Small intestine (tissue), 7 donors: ENCODE data around the gene HIVEP2. TPM values are rescaled to one million over a fixed set of nuclear protein-coding genes. Genes with fewer than 3 reads are reported as not detected.

Experiments used
- DNase-seq, 2 donors: peaks; one replicate each; pipeline versions ENCODE4 v3.0.0 to v3.0.0-alpha.2; 2013
- FAIRE-seq: peaks from 2 replicates; lab custom pipeline; 2012; peaks lifted over from hg19 to GRCh38; lab: Jason Lieb, UNC
- H3K27ac ChIP-seq, 3 donors: one replicate each; pipeline ENCODE4 v1.5.1; 2013; ENCODE audit warnings: low read length in 2 of 3, mild to moderate bottlenecking in 2 of 3, control low read depth in 1 of 3, inconsistent platforms in 1 of 3, low read depth in 1 of 3, moderate library complexity in 1 of 3
- H3K27me3 ChIP-seq, 3 donors: one replicate each; pipeline ENCODE4 v1.6.1; 2013; ENCODE audit warnings: low read length in 3 of 3, inconsistent platforms in 1 of 3; ENCODE audit not compliant: control insufficient read depth in 3 of 3, insufficient read depth in 3 of 3
- H3K36me3 ChIP-seq, 3 donors: one replicate each; pipeline ENCODE4 v1.6.1; 2013; ENCODE audit warnings: low read length in 3 of 3, inconsistent platforms in 1 of 3, low read depth in 1 of 3, mild to moderate bottlenecking in 1 of 3, moderate library complexity in 1 of 3; ENCODE audit not compliant: control insufficient read depth in 3 of 3, insufficient read depth in 2 of 3
- H3K4me1 ChIP-seq, 3 donors: one replicate each; pipeline ENCODE4 v1.6.1; 2013; ENCODE audit warnings: low read length in 2 of 3, inconsistent platforms in 1 of 3, low read depth in 1 of 3, mild to moderate bottlenecking in 1 of 3, moderate library complexity in 1 of 3; ENCODE audit not compliant: control insufficient read depth in 3 of 3, insufficient read depth in 2 of 3
- H3K4me3 ChIP-seq, 3 donors: one replicate each; pipeline ENCODE4 v1.5.1; 2013; ENCODE audit warnings: low read length in 3 of 3, control low read depth in 1 of 3, inconsistent platforms in 1 of 3, low read depth in 1 of 3, mild to moderate bottlenecking in 1 of 3, moderate library complexity in 1 of 3
- H3K9me3 ChIP-seq, 2 donors: one replicate each; pipeline ENCODE4 v1.6.1; 2013; ENCODE audit warnings: low read depth in 1 of 2, low read length in 1 of 2; ENCODE audit not compliant: control insufficient read depth in 2 of 2, insufficient read depth in 1 of 2
- WGBS, 3 donors: extraction: QIAGEN DNeasy Blood & Tissue Kit; methylation state at CpG; one replicate each; pipeline ENCODE4 v1.1.7; 2013; 5-methylcytosine and 5-hydroxymethylcytosine counted together
- polyA plus RNA-seq, 4 donors: library from polyadenylated mRNA; stranded (reverse) in 3 of 4; unstranded in 1 of 4; fragments of 200-250 nt in 3 of 4; fragments of 120-200 nt in 1 of 4; gene quantifications; one replicate each; pipeline versions ENCODE4 v1.2.1 to v1.2.3, GENCODE V29; 2013
- donor health status: healthy with polysubstance abuse.
- donor health status: control.
- donor health status: control.
- donor health status: Bipolar disorder and iron deficiency.
- donor health status: healthy.

HIVEP2 gene
- polyA plus RNA-seq, 4 donors = 1.9 to 7.1 (median 3.1) TPM

- DNase-seq (no peak), FAIRE-seq (no peak)
- Histone ChIP-seq H3K27me3 (no peaks in the 10 kb centered on the region), H3K27ac (no peak overlapping the region), H3K9me3 (no peaks in the 10 kb centered on the region), H3K36me3 (peaks cover 6 to 14% (median 11%) of the 10 kb centered on the region in 3 donors), H3K4me3 (no peak overlapping the region), H3K4me1 (peaks cover 0 to 3% (median 0%) of the 10 kb centered on the region in 3 donors)
- WGBS, 3 donors = 91 to 94% (median 93%) methylated on average over 4 of the region's 4 CpGs
Observed at GRCh38 chr6:142758629-142759025, 186.3 kb downstream of the HIVEP2 start.

GRCh38 chr6:142757852-142758628, 186.9 kb downstream of the HIVEP2 start:
- peaks cover 12 to 20% (median 13%) of the 10 kb centered on the region in 3 donors for H3K36me3 ChIP-seq
- 84 to 95% (median 89%) methylated on average over 4 of the region's 4 CpGs for WGBS, 3 donors

GRCh38 chr6:142756215-142756630, 188.8 kb downstream of the HIVEP2 start:
- DNase-seq (peak in 1 of 2 donors; percentile 14), FAIRE-seq (no peak)
- H3K4me1 ChIP-seq = peaks cover 0 to 3% (median 0%) of the 10 kb centered on the region in 3 donors
- no peaks in the 10 kb centered on the region for H3K9me3 ChIP-seq
- no peak overlapping the region for H3K27ac ChIP-seq
- H3K27me3 ChIP-seq = no peaks in the 10 kb centered on the region
- H3K36me3 ChIP-seq = peaks cover 12 to 24% (median 13%) of the 10 kb centered on the region in 3 donors
- WGBS, 3 donors = 41 to 63% (median 46%) methylated on average over 2 of the region's 2 CpGs
- H3K4me3 ChIP-seq = no peak overlapping the region

More at GRCh38 chr6:142757852-142758628, 186.9 kb downstream of the HIVEP2 start:
- Histone ChIP-seq H3K4me3 (no peak overlapping the region), H3K4me1 (peaks cover 0 to 3% (median 0%) of the 10 kb centered on the region in 3 donors), H3K27ac (no peak overlapping the region), H3K27me3 (no peaks in the 10 kb centered on the region), H3K9me3 (no peaks in the 10 kb centered on the region)
- DNase-seq (no peak), FAIRE-seq (no peak)

GRCh38 chr6:142753196-142753595, 191.8 kb downstream of the HIVEP2 start:
- no peak overlapping the region for H3K27ac ChIP-seq
- DNase-seq (no peak), FAIRE-seq (no peak)
- 96 to 98% (median 96%) methylated on average over 12 of the region's 12 CpGs for WGBS, 3 donors
- no peaks in the 10 kb centered on the region for H3K27me3 ChIP-seq
- peaks cover 4 to 13% (median 7%) of the 10 kb centered on the region in 3 donors for H3K36me3 ChIP-seq
- H3K4me3 ChIP-seq = no peak overlapping the region
- no peaks in the 10 kb centered on the region for H3K9me3 ChIP-seq
- peaks cover 0 to 3% (median 0%) of the 10 kb centered on the region in 3 donors for H3K4me1 ChIP-seq

GRCh38 chr6:142752348-142752747, 192.6 kb downstream of the HIVEP2 start:
- WGBS, 3 donors = 94 to 97% (median 96%) methylated on average over 2 of the region's 2 CpGs
- no peak overlapping the region for H3K4me3 ChIP-seq
- H3K9me3 ChIP-seq = no peaks in the 10 kb centered on the region
- FAIRE-seq (peak; percentile 10), DNase-seq (no peak)
- H3K4me1 ChIP-seq = peaks cover 0 to 3% (median 0%) of the 10 kb centered on the region in 3 donors
- H3K27ac ChIP-seq = no peak overlapping the region
- H3K27me3 ChIP-seq = no peaks in the 10 kb centered on the region
- peaks cover 4 to 13% (median 7%) of the 10 kb centered on the region in 3 donors for H3K36me3 ChIP-seq

GRCh38 chr6:142751452-142751851, 193.5 kb downstream of the HIVEP2 start:
- Histone ChIP-seq H3K4me1 (peaks cover 0 to 3% (median 0%) of the 10 kb centered on the region in 3 donors), H3K36me3 (peaks cover 4 to 13% (median 7%) of the 10 kb centered on the region in 3 donors), H3K9me3 (no peaks in the 10 kb centered on the region), H3K27ac (no peak overlapping the region), H3K27me3 (no peaks in the 10 kb centered on the region), H3K4me3 (no peak overlapping the region)
- WGBS, 3 donors = 77 to 95% (median 91%) methylated on average over 3 of the region's 3 CpGs
- DNase-seq (no peak), FAIRE-seq (no peak)

GRCh38 chr6:142750998-142751397, 194.0 kb downstream of the HIVEP2 start:
- WGBS, 3 donors = 89 to 95% (median 91%) methylated on average over 1 of the region's 1 CpG
- Histone ChIP-seq H3K9me3 (no peaks in the 10 kb centered on the region), H3K4me1 (no peaks in the 10 kb centered on the region), H3K27ac (no peak overlapping the region), H3K4me3 (no peak overlapping the region), H3K27me3 (no peaks in the 10 kb centered on the region), H3K36me3 (peaks cover 4 to 10% (median 7%) of the 10 kb centered on the region in 3 donors)
- no peak for FAIRE-seq
- no peak for DNase-seq

- 25 to 52% (median 33%) methylated on average over 3 of the region's 3 CpGs for WGBS, 3 donors
- Histone ChIP-seq H3K27me3 (no peaks in the 10 kb centered on the region), H3K4me3 (no peak overlapping the region), H3K36me3 (peaks cover 2 to 10% (median 7%) of the 10 kb centered on the region in 3 donors), H3K9me3 (no peaks in the 10 kb centered on the region), H3K27ac (no peak overlapping the region), H3K4me1 (no peaks in the 10 kb centered on the region)
- FAIRE-seq (no peak), DNase-seq (peak in 1 of 2 donors; percentile 20)
Observed at GRCh38 chr6:142749556-142749955, 195.4 kb downstream of the HIVEP2 start.
